Esophagus (tissue), 2 donors: Measurements from ENCODE around the gene CCDC178. TPM values are rescaled to one million over a fixed set of nuclear protein-coding genes. Genes with fewer than 3 reads are reported as not detected.
"Not testable (repeated sequence)": the region's sequence is repeated elsewhere in the genome, so short reads cannot be mapped to it uniquely, and the experiment has no call there.

Experiments used
- H3K27ac ChIP-seq, 2 donors: one replicate each; pipeline ENCODE4 v1.5.1; 2013; ENCODE audit warnings: low read depth in 2 of 2, mild to moderate bottlenecking in 2 of 2, inconsistent platforms in 1 of 2, low read length in 1 of 2, moderate library complexity in 1 of 2
- H3K27me3 ChIP-seq, 2 donors: one replicate each; pipeline ENCODE4 v1.6.1; 2013; ENCODE audit warnings: low read length in 2 of 2, control low read depth in 1 of 2, mild to moderate bottlenecking in 1 of 2; ENCODE audit not compliant: insufficient read depth in 2 of 2, control insufficient read depth in 1 of 2
- H3K36me3 ChIP-seq, 2 donors: one replicate each; pipeline ENCODE4 v1.6.1; 2013; ENCODE audit warnings: low read length in 1 of 2; ENCODE audit not compliant: control insufficient read depth in 2 of 2, insufficient read depth in 2 of 2
- H3K4me1 ChIP-seq, 2 donors: one replicate each; pipeline ENCODE4 v1.6.1; 2013; ENCODE audit warnings: low read length in 1 of 2; ENCODE audit not compliant: control insufficient read depth in 2 of 2, insufficient read depth in 2 of 2
- H3K4me3 ChIP-seq, 2 donors: one replicate each; pipeline ENCODE4 v1.5.1; 2013; ENCODE audit warnings: low read length in 2 of 2, mild to moderate bottlenecking in 2 of 2, low read depth in 1 of 2, moderate library complexity in 1 of 2
- H3K9me3 ChIP-seq, 2 donors: one replicate each; pipeline ENCODE4 v1.6.1; 2013; ENCODE audit warnings: mild to moderate bottlenecking in 2 of 2, low read depth in 1 of 2, low read length in 1 of 2, moderate library complexity in 1 of 2; ENCODE audit not compliant: control insufficient read depth in 2 of 2, insufficient read depth in 1 of 2
- WGBS, 2 donors: extraction: QIAGEN DNeasy Blood & Tissue Kit; methylation state at CpG; one replicate each; pipeline ENCODE4 v1.1.7; 2013; 5-methylcytosine and 5-hydroxymethylcytosine counted together
- polyA plus RNA-seq, 2 donors: library from polyadenylated mRNA; stranded (reverse); fragments of 200-250 nt; gene quantifications; one replicate each; pipeline ENCODE4 v1.2.3, GENCODE V29; 2013
- donor health status: healthy with polysubstance abuse.
- donor health status: Bipolar disorder and iron deficiency.

CCDC178 gene
- polyA plus RNA-seq, 2 donors = 0.24 to 0.34 TPM

DNA sequence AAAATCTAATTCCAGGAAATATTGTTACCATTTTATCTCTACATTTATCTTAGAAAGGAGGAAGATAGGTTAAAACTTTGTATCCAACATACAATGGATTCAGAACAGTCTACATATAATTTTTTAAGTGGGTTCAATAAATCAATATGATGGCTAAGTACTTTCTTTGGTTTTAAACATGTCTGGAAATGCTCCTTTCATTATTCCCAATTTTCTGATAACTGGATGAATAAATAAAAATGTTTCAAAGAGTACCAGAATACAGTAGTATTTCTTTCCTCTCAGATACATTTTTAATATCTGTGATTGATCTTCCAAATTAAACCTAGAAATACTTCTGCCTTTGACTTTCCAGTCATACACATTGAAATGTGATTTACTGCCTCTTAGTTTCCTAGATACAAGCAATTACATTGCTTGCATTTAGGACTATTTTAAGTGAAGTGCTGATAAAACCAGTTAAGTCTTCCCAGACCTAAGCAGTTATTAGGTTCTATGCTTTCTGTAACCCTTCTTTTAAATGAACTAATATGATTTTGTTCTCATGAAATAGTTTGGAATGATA is 283.5 kb downstream of the CCDC178 start:
- no peaks in the 10 kb centered on the region for H3K9me3 ChIP-seq
- H3K27ac ChIP-seq = no peak overlapping the region
- H3K36me3 ChIP-seq = no peaks in the 10 kb centered on the region
- H3K4me1 ChIP-seq = no peaks in the 10 kb centered on the region
- no peaks in the 10 kb centered on the region for H3K27me3 ChIP-seq
- no peak overlapping the region for H3K4me3 ChIP-seq

DNA sequence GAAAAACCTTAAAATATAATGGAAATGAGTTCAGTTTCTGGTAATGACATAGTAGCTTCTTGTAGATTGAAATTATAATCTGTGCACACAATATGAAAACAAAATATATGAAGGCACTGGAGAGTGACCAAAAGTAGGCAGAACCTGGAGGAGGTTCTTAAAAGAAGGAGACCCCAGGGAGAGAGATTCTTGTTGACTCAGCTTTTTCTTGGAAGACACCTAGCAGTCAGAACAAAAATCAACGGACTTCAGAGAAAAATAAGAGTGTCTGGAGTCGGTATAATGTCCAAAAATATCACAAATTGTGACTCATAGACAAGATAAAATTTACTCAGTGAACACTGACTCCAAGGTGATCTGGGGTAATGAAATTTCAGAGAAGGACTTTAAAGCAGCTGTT is 286.5 kb downstream of the CCDC178 start:
- WGBS, 2 donors = 72 to 73% methylated on average over 2 of the region's 2 CpGs
- H3K36me3 ChIP-seq = no peaks in the 10 kb centered on the region
- H3K27ac ChIP-seq = no peak overlapping the region
- H3K27me3 ChIP-seq = no peaks in the 10 kb centered on the region
- H3K4me3 ChIP-seq = no peak overlapping the region
- H3K9me3 ChIP-seq = no peaks in the 10 kb centered on the region
- no peaks in the 10 kb centered on the region for H3K4me1 ChIP-seq

DNA sequence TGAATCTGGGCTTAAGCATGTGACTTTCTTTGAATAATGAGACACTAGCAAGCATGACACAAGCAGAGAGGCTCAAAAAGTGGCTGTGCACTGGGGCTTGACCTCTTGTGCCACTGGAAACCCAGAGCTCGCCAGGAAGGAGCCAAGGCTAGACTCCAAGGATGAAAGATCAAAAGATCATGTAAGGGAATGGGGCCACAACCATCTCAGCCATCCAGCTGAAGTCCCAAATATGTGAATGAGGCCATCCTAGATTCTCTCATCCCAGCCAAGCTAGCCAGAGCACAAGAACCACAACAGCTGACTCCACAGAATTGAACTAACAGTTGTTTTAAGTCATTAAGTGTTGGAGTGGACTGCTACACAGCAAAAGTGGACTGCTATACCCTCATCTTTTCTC is 288.1 kb downstream of the CCDC178 start:
- H3K27ac ChIP-seq = no peak overlapping the region
- H3K9me3 ChIP-seq = no peaks in the 10 kb centered on the region
- H3K36me3 ChIP-seq = no peaks in the 10 kb centered on the region
- H3K4me3 ChIP-seq = no peak overlapping the region
- H3K4me1 ChIP-seq = no peaks in the 10 kb centered on the region
- H3K27me3 ChIP-seq = no peaks in the 10 kb centered on the region
- 61 to 69% methylated on average over 1 of the region's 1 CpG for WGBS, 2 donors

DNA sequence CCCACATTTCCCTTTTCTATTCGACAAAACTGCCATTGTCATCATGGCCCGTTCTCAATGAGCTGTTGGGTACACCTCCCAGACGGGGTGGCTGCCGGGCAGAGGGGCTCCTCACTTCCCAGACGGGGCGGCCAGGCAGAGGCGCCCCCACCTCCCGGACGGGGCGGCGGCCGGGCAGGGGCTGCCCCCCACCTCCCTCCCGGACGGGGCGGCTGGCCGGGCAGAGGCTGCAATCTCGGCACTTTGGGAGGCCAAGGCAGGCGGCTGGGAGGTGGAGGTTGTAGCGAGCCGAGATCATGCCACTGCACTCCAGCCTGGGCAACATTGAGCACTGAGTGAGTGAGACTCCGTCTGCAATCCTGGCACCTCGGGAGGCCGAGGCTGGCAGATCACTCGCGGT is 292.7 kb downstream of the CCDC178 start:
- not testable (repeated sequence) for H3K9me3 ChIP-seq, H3K27ac ChIP-seq, H3K4me3 ChIP-seq, H3K4me1 ChIP-seq, H3K36me3 ChIP-seq, H3K27me3 ChIP-seq
- 95% methylated on average over 18 to 25 of the region's 25 CpGs for WGBS, 2 donors

DNA sequence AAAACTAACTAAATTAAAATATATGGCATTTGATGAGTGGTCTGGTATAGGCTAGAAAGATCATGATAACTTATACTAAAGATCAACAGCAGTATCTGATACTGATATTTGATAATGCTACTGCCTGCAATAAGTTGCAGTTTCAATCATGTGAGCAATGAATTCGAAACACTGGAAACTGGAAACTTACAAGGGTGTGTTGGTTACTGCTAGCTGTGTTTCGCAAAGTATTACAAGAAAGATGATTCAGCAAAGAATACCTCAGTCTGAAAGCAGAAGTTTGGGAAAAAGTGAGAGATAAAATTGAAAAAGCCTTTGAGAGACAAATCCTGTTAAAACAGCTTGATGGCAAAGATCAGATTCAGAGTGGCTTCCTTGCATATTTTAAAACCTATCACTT is 294.5 kb downstream of the CCDC178 start:
- no peaks in the 10 kb centered on the region for H3K36me3 ChIP-seq
- WGBS, 2 donors = 79 to 83% methylated on average over 2 of the region's 2 CpGs
- no peaks in the 10 kb centered on the region for H3K27me3 ChIP-seq
- H3K4me3 ChIP-seq = no peak overlapping the region
- H3K27ac ChIP-seq = no peak overlapping the region
- no peaks in the 10 kb centered on the region for H3K9me3 ChIP-seq
- no peaks in the 10 kb centered on the region for H3K4me1 ChIP-seq

DNA sequence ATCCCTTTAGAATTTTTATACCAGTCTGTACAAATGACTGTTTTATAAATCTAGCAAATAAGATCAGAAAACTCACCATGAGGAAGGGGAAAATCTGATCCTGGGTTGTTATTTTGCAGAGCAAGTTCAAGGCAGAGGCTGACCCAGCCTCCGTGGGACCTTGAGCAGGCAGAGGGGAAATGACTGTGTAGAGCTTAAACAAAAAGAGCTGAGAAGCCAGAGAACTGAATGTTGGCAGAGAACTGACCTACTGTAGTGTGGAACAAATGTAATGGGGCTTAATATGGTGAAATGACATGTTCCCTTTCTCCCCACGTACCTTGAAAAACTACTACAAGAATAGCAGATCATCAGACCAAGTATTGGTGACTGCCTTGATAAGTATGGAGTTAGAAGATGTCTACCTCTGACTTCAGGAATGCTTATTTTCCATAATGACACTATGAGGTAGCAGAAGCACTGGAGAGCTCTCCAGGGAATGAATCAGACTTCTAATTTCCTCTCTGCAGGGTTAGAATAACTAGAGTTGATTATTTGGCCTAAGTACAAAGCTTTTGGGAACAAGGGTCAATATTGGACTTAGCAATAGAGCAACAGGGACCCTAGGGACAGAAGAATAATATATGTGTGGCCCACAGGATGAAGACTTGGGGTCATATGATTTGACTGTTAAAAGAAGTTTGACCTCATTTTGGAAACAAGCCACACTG is 304.4 kb downstream of the CCDC178 start:
- Histone ChIP-seq H3K4me1 (no peaks in the 10 kb centered on the region), H3K36me3 (no peaks in the 10 kb centered on the region), H3K27ac (no peak overlapping the region), H3K27me3 (no peaks in the 10 kb centered on the region), H3K9me3 (no peaks in the 10 kb centered on the region), H3K4me3 (no peak overlapping the region)
- 64 to 73% methylated on average over 2 of the region's 2 CpGs for WGBS, 2 donors

DNA sequence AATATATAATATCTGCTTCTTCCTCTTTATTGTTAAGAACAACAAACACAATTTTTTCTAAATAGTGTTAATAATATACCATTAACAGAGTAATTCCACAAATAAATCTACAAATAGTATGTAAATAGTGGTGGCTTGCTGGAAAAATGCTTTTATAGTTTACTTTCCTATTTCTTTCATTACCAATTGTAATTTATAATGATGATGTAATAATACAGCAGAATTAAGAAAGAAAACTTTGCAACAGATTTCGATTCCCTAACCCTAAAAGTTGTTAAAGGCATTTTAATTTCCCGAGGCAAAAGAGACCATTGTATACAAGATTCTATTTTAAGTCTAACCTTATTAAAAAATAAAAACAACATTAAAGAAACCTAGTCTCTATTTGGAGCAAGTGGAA is 307.9 kb downstream of the CCDC178 start:
- Histone ChIP-seq H3K9me3 (no peaks in the 10 kb centered on the region), H3K36me3 (no peaks in the 10 kb centered on the region), H3K27me3 (no peaks in the 10 kb centered on the region), H3K4me1 (no peaks in the 10 kb centered on the region), H3K27ac (no peak overlapping the region), H3K4me3 (no peak overlapping the region)
- 78 to 87% methylated on average over 2 of the region's 2 CpGs for WGBS, 2 donors

DNA sequence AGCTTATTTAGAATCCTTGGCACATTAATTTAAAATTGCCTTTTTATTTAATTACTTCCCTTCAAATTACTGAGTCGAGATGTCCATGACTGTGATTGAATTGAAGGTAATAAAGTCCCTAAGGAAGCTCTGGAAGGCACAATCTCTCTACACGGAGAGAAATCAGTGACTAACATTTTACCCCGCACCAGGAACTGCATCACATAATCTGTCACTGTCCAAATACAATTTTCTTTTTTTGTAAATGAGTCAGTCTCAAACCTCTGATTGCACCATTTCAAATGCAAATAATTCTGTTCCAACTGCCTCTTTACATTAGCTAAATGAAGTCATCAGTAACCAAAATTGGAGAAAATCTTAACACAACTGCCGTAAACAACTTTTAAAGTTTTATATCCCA is 311.9 kb downstream of the CCDC178 start:
- Histone ChIP-seq H3K4me3 (no peak overlapping the region), H3K4me1 (no peaks in the 10 kb centered on the region), H3K27me3 (no peaks in the 10 kb centered on the region), H3K9me3 (no peaks in the 10 kb centered on the region), H3K27ac (no peak overlapping the region), H3K36me3 (no peaks in the 10 kb centered on the region)
- WGBS, 2 donors = 59 to 71% methylated on average over 4 of the region's 4 CpGs

DNA sequence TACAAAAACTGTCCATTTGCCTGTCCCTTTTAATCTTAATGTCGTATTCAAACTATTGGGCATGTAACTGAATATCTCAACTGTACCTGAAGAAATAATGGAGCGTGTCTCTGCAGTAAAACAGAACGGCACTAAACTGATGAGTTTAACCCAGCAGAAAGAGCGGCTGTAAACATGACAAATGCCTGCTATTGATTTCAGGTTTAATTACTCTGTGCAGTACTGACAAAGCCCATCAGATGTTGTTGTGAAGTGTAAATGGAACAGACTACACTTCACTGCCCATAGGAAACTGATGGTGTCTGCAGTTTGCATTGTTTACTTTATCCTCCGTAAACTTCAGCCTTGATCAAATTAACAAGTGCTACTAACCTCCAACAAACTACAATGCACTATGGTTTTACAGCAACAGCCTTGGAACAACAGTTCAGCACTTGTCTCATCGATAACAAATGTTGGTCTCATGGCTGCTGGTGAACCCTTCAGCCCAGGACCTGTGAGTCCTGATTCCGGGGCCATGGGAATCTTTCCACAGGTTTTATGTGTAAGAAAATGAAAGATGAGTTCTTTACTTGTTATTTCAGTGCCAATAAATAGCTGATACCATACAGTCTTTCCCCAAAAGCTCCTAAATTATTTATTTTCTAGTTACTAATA is 316.5 kb downstream of the CCDC178 start:
- Histone ChIP-seq H3K27ac (no peak overlapping the region), H3K4me1 (no peaks in the 10 kb centered on the region), H3K27me3 (no peaks in the 10 kb centered on the region), H3K36me3 (no peaks in the 10 kb centered on the region), H3K4me3 (no peak overlapping the region), H3K9me3 (no peaks in the 10 kb centered on the region)
- 62 to 82% methylated on average over 7 of the region's 7 CpGs for WGBS, 2 donors

DNA sequence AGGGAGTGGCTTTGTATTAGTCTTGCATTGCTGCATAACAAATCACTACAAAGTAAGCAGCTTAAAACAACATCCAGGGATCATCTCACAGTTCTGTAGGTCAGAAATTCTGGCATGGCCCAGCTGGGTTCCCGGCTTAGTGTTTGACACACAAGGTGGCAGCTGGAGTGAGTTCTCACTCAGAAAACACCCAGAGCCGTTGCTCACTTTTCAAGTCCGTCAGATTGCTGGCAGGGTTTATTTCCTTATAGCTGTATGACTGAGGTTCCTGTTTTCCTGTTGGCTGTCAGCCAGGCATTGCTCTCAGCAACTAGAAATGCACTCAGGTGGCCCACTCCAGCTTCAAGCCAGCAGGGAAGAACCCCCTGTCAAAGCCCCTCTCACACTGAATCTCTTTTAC is 324.1 kb downstream of the CCDC178 start:
- H3K36me3 ChIP-seq = no peaks in the 10 kb centered on the region
- no peaks in the 10 kb centered on the region for H3K9me3 ChIP-seq
- H3K27ac ChIP-seq = no peak overlapping the region
- no peaks in the 10 kb centered on the region for H3K4me1 ChIP-seq
- WGBS, 2 donors = 6 to 13% methylated on average over 3 of the region's 3 CpGs
- H3K27me3 ChIP-seq = no peaks in the 10 kb centered on the region
- no peak overlapping the region for H3K4me3 ChIP-seq
